ENCODE measurements around the gene UBASH3B.

GRCh38 chr11:122617297-122617696, 38.2 kb upstream of the UBASH3B start:
- no peak for TF ChIP-seq CTCF (IDR thresholded peaks at IDR 0.05)
- TF ChIP-seq POLR2A (IDR thresholded peaks at IDR 0.05): no peak
